GM19467 (cell line): ENCODE results near the gene RNF13.
"Not testable (repeated sequence)": the region's sequence is repeated elsewhere in the genome, so short reads cannot be mapped to it uniquely, and the experiment has no call there.

Experiments
- ATAC-seq: cut with Tn5 transposase; IDR thresholded peaks from one replicate; pipeline ENCODE4 v1.9.1; 2021; ENCODE audit warnings: mild to moderate bottlenecking, moderate library complexity; ENCODE audit not compliant: unreplicated experiment

The RNF13 gene

DNA sequence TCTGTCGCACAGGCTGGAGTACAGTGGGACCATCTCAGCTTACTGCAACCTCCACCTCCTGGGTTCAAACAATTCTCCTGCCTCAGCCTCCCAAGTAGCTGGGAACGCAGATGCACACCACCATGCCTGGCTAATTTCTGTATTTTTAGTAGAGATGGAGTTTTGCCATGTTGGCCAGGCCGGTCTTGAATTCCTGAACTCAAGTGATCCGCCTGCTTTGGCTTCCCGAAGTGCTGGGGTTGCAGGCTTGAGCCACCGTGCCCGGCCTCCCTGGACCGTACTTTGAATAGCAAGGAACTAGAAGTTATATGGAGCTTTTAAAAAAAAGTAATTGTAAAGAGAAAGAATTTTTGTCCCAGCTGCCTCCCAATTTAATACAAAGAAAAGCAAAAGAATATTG lies 12.3 kb upstream of the RNF13 start:
- no peak for ATAC-seq

DNA sequence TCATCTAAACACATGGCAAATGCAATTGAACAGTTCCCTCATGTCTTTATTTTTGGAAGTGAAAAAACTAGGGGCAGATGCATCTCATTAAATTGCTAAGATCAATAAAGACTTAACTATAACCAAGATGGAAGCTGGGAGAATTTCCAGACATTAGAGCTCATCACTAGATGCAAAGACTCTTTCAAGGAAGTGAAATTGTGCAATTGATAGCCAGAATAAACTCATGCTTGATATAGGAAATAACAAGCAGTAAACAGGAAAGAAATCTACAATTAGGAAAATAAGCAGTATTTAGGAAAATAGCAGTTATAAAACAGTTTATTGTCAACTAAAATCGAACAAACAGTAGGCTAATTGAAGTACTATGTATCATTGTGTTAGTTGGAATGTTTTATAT lies 11.8 kb upstream of the RNF13 start:
- no peak for ATAC-seq

DNA sequence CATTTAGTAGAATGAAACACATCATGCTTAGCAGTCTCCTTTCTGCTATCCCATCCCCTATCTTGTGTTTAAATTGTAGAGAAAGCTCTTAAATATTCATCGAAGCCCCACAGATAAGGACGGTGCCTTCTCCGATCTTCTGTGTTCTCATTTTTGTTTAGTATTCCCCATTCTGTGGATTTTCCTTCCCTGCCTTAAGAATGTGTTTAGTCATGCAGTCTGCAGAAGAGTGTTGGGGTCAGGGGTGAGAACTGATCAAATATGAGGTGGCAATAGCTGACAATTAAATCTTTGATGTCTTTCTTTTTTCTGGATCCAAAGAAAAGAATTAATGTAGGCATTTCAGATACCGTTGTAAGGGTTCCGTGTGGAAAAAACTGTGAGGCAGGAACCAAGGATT lies 11.4 kb upstream of the RNF13 start:
- no peak for ATAC-seq

DNA sequence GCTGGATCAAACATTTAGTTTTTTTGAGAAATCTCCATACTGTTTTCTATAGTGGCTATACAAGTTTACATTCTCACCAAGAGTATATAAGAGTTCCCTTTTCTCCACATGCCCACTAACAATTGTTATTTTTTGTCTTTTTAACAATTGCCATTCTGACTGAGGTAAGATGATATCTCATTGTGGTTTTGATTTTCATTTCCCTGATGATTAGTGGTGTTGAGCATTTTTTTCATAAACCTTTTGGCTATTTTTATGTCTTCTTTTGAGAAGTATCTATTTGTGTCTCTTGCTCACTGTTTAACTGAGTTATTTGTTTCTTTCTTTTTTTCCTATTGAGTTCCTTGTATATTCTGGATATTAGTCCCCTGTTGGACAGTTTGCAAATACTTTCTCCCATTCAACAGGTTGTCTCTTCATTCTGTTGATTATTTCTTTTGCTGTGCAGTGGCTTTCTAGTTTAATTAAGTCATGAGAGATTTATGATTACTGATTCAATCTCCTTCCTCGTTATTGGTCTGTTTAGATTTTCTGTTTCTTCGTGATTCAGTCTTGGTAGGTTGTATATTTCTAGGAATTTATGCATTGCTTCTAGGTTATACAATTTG lies 6.7 kb upstream of the RNF13 start:
- ATAC-seq: no peak

DNA sequence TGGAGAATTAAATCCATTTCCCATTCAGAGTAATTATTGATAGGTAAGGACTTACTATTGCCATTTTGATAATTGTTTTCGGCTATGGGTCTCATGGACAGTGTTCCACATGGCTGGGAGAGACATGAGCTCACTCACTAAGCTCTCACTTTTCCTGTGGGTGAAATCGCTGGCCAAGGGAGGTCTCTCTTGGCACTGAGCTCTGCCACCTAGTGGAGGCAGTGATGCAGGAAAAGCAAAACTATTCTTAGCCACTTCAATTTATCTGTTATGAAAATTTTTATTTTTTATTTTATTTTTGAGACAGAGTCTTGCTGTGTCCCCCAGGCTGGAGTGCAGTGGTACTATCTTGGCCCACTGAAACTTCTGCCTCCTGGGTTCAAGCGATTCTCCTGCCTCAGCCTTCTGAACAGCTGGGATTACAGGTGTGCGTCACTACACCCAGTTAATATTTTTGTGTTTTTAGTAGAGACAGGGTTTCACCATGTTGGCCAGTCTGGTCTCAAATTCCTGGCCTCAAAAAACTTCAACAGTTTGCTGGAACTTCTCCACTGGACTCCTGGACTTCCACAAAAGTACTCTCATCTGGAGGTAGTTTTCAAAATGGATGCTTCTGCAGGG lies 4.7 kb upstream of the RNF13 start:
- ATAC-seq: no peak

DNA sequence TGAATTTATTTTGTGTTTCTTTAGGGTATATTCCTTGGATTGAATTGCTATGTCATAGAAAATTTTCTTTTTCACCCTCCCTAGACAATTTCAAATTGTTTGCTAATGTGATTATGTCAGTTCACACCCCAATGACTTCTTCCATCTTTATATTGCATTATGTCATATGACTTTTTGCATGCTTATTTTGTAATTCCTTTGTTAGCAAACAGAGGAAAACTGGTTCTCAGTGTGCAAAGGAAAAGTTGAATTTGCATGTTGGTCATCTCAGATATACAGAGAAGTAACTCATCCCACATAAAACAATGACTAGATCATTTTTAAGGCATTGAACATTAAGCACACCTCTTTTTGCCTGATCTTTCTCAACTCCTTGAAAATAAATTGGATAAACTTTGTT lies 3.3 kb upstream of the RNF13 start:
- no peak for ATAC-seq

DNA sequence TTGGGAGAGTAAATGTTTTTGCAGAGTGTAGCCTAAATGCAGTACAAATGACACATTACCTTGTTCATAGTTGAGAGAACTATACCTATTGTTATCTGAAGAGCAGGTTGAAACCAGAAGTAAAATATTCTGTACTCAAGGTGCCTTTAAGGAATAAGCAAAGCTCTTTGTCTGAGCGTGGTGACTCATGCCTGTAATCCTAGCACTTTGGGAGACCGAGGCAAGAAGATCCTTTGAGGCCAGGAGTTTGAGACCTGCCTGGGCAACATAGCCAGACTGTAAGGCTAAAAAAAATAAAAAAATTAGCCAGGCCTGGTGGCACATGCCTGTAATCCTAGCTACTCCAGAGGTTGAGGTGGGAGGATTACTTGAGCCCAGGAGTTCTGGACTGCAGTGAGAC lies 2.2 kb upstream of the RNF13 start:
- ATAC-seq: no peak

DNA sequence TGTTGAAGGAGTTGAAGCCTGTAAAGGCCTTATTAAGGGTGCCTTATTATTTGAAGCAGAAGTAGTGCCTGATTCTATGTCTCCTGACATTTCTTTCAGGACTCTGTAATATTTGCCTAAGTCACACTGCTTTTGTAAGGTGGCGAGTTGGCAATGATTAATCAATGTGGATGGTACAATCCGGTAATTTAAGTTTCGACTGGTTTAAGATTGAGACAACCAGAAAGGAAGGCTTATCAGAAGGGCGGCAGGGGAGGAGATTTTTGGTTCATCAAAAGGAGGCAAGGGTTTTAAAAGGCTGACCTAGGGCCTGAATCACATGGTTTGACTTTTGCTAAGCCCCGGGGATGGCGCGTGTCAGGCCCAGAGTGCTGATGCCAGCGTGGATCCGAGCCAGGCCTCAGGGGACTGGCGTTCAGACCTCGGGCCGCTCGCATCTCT lies 830 bp upstream of the RNF13 start:
- ATAC-seq: no peak

DNA sequence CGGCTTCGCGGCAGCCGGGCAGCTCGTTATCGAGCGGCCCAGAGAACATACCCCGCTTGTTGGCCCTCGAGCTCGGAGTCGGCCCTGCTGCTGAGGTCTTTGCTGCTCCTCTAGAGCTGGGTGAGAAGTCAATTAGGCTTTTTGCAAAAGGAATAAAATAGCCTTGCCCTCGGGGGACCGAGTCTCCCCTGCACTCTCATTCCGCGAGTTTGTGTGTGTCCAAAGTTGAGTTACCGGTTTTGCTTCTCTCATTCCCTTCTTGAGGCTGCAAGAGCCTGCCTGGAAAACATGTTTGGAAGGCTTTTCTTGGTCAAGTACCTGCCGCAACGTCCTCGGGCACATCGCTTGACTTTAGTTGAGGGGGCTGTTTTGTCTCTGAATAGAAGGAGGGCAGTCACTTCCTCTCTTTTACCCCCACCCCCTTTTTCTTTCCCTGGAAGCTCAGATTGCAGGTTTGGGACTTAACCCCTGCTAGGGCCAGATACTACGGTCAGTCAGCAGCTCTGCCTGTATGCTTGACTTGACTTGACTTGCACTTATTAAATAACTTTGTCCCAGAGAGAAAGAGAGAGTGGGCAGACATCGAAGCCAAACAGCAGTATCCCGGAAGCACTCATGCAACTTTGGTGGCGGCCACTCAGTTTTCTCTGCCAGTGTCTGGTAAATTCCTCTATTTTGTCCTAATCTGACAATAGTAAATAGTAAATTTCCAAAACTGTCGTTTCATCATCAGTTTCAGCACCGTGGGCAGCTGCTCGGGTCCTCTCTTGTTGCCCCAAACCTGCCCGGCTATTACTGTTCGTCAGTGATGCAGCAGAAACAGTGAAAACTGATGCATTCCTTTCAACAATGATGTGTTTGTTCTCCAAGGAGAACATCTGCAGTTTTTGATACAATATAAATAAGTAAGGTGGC lies 609 bp downstream of the RNF13 start:
- peak; percentile 14 for ATAC-seq

DNA sequence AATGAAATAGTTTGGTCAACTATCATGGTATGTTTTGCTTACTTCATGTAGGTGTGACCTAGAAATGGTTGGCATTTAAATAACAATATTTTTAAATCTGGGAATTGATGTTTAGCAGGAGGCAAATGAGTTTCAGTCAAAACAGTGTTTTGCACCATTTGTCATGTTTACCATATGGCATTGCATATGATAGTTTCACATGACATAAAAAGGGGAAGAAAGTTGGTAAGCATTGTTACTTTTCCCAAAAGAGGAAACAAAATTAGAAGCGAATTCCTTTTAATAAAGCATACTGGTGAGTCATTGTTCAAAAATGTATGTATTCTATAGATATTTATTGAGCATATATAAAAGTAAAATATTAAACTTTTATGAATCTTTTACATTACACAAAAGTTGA lies 2.3 kb downstream of the RNF13 start:
- ATAC-seq: no peak

DNA sequence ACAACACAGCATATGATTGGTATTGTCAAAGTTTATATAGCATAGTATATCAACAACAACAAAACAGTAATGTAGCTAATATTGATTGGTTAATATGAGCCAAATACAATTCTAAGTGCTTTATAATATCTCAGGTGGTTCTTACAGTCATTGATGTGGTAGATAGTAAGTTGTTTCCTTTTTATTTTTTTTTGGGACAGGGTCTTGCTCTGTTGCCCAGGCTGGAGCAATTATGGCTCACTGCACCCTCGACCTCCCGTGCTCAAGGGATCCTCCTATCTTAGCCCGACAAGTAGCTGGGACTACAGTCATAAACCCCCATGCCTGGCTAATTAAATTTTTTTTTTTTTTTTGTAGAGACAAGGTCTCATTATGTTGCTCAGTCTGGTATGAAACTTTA lies 2.7 kb downstream of the RNF13 start:
- ATAC-seq: no peak

DNA sequence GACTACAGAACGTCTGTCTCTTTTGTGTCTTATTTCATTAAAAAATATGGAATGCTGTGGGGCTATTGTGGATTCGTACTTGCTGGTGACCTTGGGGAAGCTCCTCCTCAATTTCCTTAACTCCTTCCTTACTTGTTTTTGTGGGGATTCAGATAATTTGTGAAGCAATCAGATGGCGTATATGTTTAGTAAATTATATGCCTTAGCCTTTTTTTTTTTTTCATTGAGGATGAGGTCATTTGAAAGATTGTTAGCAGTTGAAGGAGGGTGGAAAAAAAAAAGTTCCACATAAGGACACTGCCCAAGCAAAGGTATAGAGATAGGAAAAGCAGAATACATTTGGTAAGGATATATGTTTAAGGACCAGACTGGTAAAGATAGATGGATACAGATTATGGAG lies 3.3 kb downstream of the RNF13 start:
- no peak for ATAC-seq

DNA sequence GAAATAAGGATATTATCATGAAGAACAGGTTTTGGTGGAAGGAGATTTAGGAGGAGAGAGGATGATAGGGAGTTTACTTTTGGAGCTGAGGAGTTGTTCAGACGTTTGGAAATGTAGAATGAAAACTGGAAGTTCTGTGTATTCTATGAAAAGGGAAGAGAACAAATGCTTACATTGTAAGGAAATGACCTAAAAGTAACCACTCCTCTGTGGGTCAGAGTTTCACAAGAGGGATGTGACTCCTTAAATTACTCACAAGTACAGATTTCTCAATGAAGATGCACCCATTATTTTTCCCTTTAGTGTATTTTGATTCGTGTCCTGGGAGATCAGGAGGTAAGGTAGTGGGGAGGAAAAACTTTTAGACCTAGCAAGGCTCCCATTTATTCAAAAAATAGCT lies 4.0 kb downstream of the RNF13 start:
- no peak for ATAC-seq

DNA sequence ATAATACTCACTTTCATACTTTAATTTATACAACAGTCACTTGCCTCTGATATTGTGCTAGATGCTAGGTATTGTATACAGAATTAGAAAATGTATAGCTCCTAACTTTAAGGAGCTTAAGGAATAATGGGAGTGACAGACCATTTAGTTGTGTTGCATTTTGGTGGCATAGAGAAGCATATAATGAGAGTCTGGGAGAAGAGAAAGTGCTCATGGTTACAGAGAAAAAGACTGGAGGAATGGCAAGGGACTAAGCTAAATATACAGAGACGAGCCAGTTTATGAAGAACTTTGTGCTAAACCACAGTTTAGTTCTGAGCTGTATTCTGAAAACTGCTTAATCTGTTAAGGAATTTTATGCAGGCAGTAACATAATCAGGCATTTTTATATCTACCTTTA lies 6.4 kb downstream of the RNF13 start:
- ATAC-seq: no peak

DNA sequence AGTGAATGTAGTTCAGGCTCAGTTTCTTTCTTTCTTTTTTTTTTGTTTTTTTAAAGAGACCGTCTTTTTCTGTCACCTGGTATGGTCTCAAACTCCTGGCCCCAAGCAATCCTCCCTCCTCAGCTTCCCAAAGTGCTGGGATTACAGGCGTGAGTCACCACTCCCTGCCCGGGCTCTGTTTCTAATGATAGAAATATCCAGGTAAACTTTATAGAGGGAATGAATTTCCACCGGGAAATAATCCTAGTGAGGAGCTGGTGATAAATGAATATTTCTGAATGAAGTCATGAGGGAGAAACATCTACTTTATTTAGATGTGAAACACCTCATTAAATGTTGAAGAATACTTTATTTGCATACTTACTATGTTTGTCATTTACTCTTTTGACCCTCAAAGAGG lies 7.2 kb downstream of the RNF13 start:
- ATAC-seq: no peak

DNA sequence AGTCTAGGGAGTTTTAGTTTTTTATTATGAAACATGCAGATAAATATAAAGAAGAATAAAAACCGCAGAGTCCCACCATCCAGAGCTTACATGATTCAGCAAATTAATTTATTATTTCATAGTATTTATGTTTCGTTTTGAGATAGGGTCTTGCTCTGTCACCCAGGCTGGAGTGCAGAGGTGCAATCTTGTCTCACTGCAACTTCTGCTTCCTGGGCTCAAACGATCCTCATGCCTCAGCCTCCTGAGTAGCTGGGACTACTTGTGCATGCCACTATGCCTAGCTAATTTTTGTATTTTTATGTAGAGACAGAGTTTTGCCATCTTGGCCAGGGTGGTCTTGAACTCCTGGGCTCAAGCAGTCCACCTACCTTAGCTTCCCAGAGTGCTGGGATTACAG lies 13.6 kb downstream of the RNF13 start:
- ATAC-seq: no peak

DNA sequence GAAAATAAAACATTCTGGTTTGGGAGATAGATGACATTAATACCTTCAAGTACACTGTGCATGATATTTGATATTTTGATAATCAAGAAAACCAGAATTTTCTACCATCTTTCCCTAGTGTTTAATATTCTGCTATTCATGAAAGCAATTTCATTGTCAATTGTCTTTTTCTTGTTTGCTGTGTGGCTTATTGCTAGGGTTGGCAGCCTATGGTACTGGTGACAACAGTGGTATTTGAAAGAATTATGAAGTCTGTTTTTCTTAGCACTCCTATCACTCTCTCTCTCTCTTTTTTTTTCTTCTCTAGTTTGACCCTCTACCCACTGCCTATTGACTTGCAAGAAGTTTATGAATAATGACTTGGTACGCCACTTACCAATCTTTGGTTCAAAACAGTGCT lies 15.4 kb downstream of the RNF13 start:
- no peak for ATAC-seq

DNA sequence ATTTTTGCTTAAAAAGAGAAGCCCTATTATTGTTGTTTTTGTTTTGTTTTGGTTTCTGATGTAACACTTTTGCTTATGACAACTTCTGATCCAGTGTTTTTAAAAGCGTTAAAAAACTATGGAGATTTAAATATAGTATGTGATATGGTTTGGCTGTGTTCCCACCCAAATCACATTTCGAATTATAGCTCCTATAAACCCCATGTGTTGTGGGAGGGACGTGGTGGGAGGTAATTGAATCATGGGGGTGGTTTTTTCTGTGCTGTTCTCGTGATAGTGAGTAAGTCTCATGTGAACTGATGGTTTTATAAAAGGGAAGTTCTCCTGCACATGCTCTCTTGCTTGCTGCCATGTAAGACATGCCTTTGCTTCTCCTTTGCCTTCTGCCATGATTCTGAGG lies 16.6 kb downstream of the RNF13 start:
- not testable (repeated sequence) for ATAC-seq

DNA sequence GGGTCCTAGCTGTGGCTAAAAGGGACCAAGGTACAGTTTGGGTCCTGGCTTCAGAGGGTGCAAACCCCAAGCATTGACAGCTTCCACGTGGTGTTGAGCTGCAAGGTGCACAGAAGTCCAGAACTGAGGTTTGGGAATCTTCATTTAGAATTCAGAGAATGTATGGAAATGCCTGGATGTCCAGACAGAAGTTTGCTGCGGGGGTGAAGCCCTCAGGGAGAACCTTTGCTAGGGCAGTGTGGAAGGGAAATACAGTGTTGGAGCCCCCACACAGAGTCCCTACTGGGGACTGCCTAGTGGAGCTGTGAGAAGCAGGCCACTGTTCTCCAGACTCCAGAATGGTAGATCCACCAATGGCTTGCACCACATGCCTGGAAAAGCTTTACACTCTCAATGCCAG lies 17.9 kb downstream of the RNF13 start:
- ATAC-seq: no peak

DNA sequence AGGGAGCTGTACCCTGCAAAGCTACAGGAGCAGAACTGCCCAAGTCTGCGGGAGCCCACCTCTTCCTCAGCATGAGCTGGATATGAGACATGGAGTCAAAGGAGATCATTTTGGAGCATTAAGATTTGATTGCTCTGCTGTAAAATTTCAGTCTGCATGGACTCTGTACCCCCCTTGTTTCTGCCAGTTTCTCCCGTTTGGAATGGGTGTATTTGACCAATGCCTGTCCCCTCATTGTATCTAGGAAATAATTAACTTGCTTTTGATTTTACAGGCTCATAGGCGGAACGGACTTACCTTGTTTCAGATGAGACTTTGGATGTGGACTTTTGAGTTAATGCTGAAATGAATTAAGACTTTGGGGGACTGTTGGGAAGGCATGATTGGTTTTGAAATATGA lies 18.3 kb downstream of the RNF13 start:
- no peak for ATAC-seq

DNA sequence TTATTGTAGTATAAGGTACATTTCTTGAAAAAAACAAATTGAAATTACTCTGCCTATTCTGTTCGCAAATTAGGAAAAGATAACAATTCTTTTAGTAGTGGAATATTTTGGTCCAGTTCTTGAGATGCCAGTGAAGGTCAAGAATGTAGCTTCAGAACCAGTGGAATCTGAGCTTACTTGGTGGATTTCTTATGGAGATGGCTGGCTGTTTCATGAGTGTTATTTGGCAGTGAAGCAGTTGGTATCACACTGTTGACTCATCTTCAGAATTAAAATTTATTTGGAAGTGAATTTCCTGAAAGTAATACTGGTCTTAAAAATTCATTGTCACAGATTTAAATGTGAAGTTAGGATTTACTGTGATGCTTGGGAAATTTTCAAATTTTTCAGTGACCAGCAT lies 19.1 kb downstream of the RNF13 start:
- no peak for ATAC-seq

DNA sequence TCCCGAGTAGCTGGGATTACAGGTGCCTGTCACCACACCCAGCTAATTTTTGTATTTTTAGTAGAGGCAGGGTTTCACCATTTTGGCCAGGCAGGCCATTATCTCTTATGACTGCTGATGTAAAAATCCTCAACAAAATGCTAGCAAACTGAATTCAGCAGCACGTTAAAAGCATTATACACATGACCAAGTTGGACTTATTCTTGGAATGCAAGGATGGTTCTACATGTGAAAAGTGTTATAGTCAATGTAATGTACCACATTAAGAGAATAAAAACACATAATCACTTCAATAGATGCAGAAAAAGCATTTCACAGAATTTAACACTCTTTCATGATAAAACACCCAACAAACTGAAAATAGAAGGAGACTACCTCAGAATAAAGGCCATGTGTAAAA lies 20.2 kb downstream of the RNF13 start:
- no peak for ATAC-seq
